GM18508 (cell line): ENCODE measurements around the gene KLHL22.
"Not testable (repeated sequence)": the region's sequence is repeated elsewhere in the genome, so short reads cannot be mapped to it uniquely, and the experiment has no call there.

Experiments used
- ATAC-seq: cut with Tn5 transposase; IDR thresholded peaks from one replicate; pipeline ENCODE4 v1.9.1; 2021; ENCODE audit warnings: moderate number of reproducible peaks; ENCODE audit not compliant: insufficient read depth, unreplicated experiment

The KLHL22 gene

GRCh38 chr22:20494978-20495860 lies at the start of gene KLHL22:
TSS of gene KLHL22 (minus strand) at chr22:20495795. CDS start at chr22:20489211, 6,584 bp downstream.
- ATAC-seq, result peak; percentile 14

DNA sequence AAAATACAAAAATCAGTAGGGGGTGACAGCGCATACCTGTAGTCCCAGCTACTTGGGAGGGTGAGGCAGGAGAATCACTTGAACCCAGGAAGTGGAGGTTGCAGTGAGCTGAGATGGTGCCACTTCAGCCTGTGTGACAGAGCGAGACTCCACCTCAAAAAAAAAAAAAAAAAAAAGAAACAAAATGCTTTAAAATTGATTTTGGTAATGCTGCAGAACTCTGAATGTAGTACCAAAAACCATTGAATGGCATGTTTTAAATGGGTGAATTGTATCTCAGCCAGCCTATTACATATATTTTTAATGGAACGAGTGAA lies 49.7 kb upstream of the KLHL22 start:
- ATAC-seq, result not testable (repeated sequence)

- no peak for ATAC-seq
Observed at GRCh38 chr22:20542736-20543135, 47.1 kb upstream of the KLHL22 start.

GRCh38 chr22:20542055-20542454 lies 46.5 kb upstream of the KLHL22 start:
- no peak for ATAC-seq

GRCh38 chr22:20538875-20539274 lies 43.3 kb upstream of the KLHL22 start:
- not testable (repeated sequence) for ATAC-seq

GRCh38 chr22:20537983-20538382 lies 42.4 kb upstream of the KLHL22 start:
- ATAC-seq, result no peak

DNA sequence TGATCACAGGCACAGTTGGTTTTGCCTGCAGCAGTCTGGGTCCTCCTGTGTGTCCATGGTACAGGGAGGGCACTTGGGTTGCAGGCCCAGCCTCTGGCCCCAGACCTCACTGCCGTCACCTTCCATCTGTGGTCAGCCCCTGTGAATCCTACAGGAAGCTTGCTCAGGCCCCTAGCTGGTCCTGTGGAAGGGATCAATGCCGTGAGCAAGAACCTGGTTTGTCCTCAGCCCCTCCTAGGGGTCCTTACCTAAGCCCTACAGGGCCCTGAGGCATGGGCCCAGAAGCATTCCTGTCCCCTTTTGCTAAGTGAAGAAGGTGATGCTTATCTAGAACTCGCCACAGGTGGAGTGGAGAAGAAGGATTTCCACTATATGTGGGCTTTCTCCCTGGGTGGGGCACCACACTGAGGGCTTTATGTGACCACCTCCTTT lies 41.7 kb upstream of the KLHL22 start:
- ATAC-seq, result no peak

- no peak for ATAC-seq
Observed at GRCh38 chr22:20536590-20537324, 41.2 kb upstream of the KLHL22 start.

DNA sequence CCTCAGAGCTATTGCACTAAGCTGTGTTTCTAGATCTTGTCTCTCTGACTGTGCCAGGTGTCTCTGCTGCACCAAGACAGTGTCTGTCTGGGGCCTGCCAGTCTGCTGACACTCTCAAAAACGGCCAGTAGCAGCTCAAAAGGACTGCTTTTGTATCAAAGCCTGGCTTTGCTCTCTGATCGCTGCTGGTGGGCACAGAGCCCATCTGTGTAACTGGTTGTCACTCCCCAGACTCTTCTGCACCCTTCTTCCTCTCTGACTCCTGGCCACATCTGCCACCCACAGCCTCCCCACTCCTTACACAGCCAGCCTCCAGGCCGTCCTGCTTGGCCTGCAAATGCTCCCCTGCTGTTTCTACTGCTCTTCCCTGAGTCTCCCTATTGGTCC lies 38.3 kb upstream of the KLHL22 start:
- ATAC-seq, result no peak

DNA sequence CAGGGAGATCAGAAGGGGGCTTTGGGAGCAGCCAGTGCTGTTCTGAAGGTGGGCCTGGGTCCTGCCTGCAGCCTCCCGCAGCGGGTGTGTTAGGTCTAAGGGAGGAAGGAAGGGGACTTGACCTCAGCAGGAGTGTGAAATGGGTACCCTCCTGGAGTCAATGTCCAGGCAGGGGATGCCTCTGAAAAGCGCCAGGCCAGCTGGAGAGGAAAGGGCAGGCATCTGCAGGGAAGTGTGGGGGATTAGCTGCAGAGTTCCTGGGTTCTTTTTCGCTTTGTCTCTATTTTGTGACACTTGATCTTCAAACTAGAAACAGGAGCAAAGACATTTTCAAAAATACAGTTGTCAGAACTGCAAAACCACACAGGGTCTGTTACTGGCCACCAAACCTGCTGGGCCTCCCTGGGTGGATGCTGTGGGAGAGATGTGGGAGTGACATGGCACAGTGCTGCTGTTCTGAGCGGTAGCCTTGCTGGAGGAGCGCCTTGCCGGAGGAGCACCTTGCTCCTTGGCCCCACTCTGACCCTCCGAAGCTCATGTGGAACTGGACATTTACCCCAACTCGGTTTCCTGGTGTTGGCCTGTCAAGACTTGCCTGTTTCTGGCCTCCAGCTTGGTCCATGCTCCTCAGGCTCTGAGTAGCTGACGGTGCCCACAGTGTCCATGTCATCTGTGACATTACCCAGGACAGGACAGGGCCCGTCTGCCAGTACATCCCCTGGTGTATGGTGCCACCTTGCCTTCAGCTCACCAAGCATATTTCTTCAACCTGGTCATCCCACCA lies 37.7 kb upstream of the KLHL22 start:
- ATAC-seq, result no peak

DNA sequence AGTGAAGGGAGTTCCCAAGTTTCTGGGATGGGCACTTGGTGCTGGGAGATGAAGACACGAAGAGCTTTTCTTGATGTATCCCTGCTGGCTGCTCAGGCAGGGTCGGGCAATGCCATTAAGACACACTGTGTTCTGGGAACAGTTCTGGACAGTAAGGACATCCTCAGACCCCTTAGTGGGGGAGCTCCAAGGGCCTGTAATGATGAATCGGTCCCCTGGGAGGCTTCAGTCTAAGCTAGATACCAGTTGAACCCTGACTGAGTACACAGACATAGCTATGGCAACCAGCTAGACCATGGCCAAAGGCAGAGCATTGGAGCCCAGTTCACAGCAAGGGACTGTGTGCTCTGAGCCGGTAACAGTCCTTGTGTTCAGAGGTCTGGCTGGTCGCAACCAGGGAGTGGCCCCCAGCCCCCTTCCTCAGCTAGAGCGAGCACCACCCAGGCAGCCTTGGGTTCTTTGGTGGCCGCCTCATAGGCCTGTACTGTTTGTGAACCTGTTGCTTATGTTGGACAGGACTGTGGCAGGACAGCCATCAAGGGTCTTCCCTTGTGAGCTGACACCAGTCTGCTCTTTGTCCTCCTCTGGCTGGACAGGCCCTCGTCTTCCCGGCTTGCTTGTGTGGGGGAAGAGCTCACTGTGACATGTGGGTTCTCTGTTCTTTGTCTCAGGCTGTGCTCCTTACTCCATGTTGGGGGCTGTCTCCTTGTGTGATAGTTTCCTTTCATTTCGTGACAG lies 36.8 kb upstream of the KLHL22 start:
- no peak for ATAC-seq

GRCh38 chr22:20531404-20532201 lies 36.0 kb upstream of the KLHL22 start:
- no peak for ATAC-seq

GRCh38 chr22:20531154-20531403 lies 35.5 kb upstream of the KLHL22 start:
- no peak for ATAC-seq

DNA sequence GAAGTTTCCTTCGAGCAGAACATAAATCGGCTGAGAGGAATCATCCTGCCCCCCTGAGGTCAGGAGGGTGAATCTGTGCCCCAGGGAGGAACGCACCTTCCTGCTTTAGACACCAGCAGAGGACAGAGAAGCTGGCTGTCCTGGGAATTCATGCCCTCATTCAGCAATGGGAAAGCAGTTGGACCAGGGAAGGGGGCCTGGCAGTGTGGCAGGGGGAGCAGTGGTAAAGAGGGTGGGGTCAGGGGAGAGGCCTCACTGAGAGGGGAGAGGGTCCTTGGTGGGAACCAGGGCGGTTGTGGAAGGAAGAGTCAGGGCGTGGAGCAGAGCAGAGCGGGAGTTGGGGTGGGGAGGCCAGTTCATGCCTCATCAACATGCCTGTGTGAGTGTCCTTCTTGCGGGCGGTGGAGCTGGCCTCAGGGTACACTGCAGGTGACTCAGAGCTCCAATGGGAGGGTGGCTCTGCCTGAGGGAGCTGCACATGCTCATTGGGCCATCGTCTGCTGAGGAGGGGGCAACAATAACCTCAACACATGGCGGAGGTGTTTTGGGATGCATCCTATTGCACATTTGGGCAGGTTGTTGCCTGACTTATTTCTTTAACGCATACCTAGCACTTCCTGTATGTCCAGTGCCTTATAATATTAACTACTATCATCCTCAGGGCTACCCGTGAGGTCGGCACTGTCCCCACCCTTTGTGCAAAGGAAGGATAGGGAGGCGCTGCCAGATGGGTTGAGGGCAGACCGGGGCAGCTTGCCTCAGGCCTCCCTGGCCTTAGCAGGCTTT lies 35.0 kb upstream of the KLHL22 start:
- ATAC-seq, result no peak

- ATAC-seq, result no peak
Observed at GRCh38 chr22:20528405-20528978, 32.9 kb upstream of the KLHL22 start.

DNA sequence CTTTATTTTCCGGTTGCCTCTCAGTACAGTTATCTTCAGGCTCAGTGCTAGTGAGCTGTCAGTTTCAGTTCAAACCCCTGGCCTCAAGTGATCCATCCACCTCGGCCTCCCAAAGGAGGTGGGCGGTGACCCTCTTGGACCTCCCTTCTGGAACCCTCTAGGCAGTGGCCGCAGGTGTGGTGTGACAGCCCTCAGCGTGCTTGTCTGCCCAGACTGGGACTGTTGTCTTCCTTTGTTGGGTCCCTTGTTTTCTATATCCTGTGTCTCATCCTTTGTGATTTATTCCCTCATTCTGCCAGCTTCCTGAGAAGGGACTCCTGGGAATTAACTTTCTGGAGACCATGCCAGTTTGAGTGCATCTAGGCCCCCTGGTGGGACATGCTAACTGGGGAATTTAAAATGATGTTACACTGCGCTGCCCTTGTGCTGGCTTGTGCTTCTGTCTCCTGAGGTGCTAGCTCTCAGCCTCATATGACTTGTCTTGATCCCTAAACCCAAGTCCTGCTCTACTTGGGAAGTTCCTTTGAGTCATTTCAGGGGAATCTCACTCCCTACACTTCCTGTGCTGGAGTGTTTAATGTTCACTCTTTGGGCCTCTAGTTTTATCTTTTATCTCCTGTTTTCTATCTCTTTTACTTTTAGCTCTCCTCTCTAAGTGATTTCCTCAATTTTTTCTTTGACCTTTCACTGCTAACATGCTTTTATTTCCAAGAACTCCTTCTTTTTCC lies 31.2 kb upstream of the KLHL22 start:
- no peak for ATAC-seq

GRCh38 chr22:20526305-20526627 lies 30.7 kb upstream of the KLHL22 start:
- ATAC-seq, result no peak

- no peak for ATAC-seq
Observed at GRCh38 chr22:20525048-20525447, 29.5 kb upstream of the KLHL22 start.
